Nucleus accumbens (tissue), 56 donors: Measurements from ENCODE around the gene RPL31.

Source experiments
- DNase-seq, 56 donors: peaks; one replicate each; lab custom pipeline; 2025; lab: John Stamatoyannopoulos, UW

Gene RPL31

GRCh38 chr2:100992262-100992661, 9.8 kb upstream of the RPL31 start:
- no peak for DNase-seq

GRCh38 chr2:100993294-100993693, 8.8 kb upstream of the RPL31 start:
- no peak for DNase-seq

- DNase-seq = no peak
Measured at GRCh38 chr2:100995309-100996075, 6.6 kb upstream of the RPL31 start.

GRCh38 chr2:100997509-100998234, 4.4 kb upstream of the RPL31 start:
- no peak for DNase-seq

GRCh38 chr2:100998235-100998573, 3.9 kb upstream of the RPL31 start:
- no peak for DNase-seq

GRCh38 chr2:100999995-101000394, 2.1 kb upstream of the RPL31 start:
- DNase-seq = no peak

- peak in 1 of 56 donors; percentile 71 for DNase-seq
Measured at GRCh38 chr2:101002562-101003277, 631 bp downstream of the RPL31 start.

GRCh38 chr2:101003278-101003775, 1.2 kb downstream of the RPL31 start:
- no peak for DNase-seq

- DNase-seq = no peak
Measured at GRCh38 chr2:101004620-101005325, 2.7 kb downstream of the RPL31 start.

- no peak for DNase-seq
Measured at GRCh38 chr2:101006065-101006715, 4.1 kb downstream of the RPL31 start.

GRCh38 chr2:101007415-101008345, 5.6 kb downstream of the RPL31 start:
- peak in 1 of 56 donors; percentile 31 for DNase-seq

- no peak for DNase-seq
Measured at GRCh38 chr2:101011152-101011551, 9.1 kb downstream of the RPL31 start.

- no peak for DNase-seq
Measured at GRCh38 chr2:101012054-101012705, 10.1 kb downstream of the RPL31 start.

- peak in 13 of 56 donors; percentile 6 to 58 (median 15) for DNase-seq
Measured at GRCh38 chr2:101012706-101013181, 10.7 kb downstream of the RPL31 start.

GRCh38 chr2:101014264-101014857, 12.3 kb downstream of the RPL31 start:
- no peak for DNase-seq

- no peak for DNase-seq
Measured at GRCh38 chr2:101017371-101017770, 15.3 kb downstream of the RPL31 start.

GRCh38 chr2:101018934-101019333, 16.8 kb downstream of the RPL31 start:
- no peak for DNase-seq

GRCh38 chr2:101022221-101022620, 20.1 kb downstream of the RPL31 start:
- DNase-seq = no peak
